Measurements from ENCODE around the gene RBFOX1. TPM values are rescaled to one million over a fixed set of nuclear protein-coding genes. Genes with fewer than 3 reads are reported as not detected.

RBFOX1 gene
- total RNA-seq, 1 experiment from 2014 or later = not detected

DNA sequence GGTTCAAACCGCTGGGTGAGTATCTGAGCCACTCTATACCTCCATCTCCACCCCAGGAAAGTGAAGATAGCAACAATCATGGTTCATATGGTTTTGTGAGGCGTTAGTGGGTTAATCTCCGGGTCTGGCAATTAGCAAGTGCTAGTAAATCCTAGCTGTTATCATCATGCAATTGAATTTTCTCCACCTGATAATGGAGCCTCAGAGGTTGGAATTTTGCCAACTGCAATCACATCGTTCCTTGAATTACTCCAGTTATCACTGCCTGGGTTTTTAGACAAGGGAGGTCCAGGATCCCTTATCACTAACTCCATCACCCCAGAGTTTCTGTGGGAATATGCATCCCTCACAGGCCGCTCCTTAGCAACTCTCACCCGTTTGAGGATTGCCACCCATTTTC is 311.5 kb downstream of the RBFOX1 start:
- Histone ChIP-seq H3K4me3 (replicated peaks in 1 of 2; ENCODE audit: low read depth in 1 of 2, low read length in 2 of 2) (no peak overlapping the region), H3K27ac (ENCODE audit: low read depth, low read length) (no peak overlapping the region), H3K9me3 (ENCODE audit: control insufficient read depth in 1 of 2, insufficient read depth in 1 of 2, low read depth in 1 of 2, low read length in 2 of 2) (peaks cover 0 to 20% of the 10 kb centered on the region in 2 experiments; a peak in 2 of 4 replicates), H3K4me2 (ENCODE audit: low read length) (no peak overlapping the region), H3K79me2 (ENCODE audit: insufficient read depth, low read length) (no peaks in the 10 kb centered on the region), H3K27me3 (ENCODE audit: insufficient read depth, low read length) (no peaks in the 10 kb centered on the region), H3K4me1 (ENCODE audit: control insufficient read depth in 1 of 2, insufficient read depth in 2 of 2, low read length in 2 of 2) (no peaks in the 10 kb centered on the region), H3K9ac (ENCODE audit: low read length) (no peak overlapping the region), H3K9me2 (ENCODE audit: insufficient read depth) (no peaks in the 10 kb centered on the region), H2AFZ (ENCODE audit: low read depth, low read length, poor library complexity, severe bottlenecking) (no peak overlapping the region), H3K36me3 (ENCODE audit: control insufficient read depth in 1 of 2, insufficient read depth in 2 of 2, low read length in 2 of 2) (no peaks in the 10 kb centered on the region), H4K20me1 (ENCODE audit: insufficient read depth) (no peaks in the 10 kb centered on the region)
- TF ChIP-seq ZFX (IDR thresholded peaks at IDR 0.05) (no peak), CTCF (IDR thresholded peaks at IDR 0.05 in 2 of 3, conservative IDR thresholded peaks at IDR 0.05 in 1 of 3; ENCODE audit: borderline replicate concordance in 1 of 3, insufficient read depth in 1 of 3, low read depth in 2 of 3, low read length in 2 of 3) (no peak), ELF1 (IDR thresholded peaks at IDR 0.05; ENCODE audit: borderline replicate concordance, low read depth) (no peak), YY1 (IDR thresholded peaks at IDR 0.05; ENCODE audit: extremely low read depth, insufficient replicate concordance, low read depth, low read length) (no peak), EGR1 (IDR thresholded peaks at IDR 0.05; ENCODE audit: low read depth) (no peak), FOSL1 (IDR thresholded peaks at IDR 0.05; ENCODE audit: low read depth) (no peak), POLR2A (IDR thresholded peaks at IDR 0.05; ENCODE audit: borderline replicate concordance, extremely low read depth, insufficient read depth, insufficient read length) (no peak)
- ChIA-PET CTCF (no interaction called here), POLR2A (no interaction called here), RAD21 (ENCODE audit: low non-redundant PET in 1 of 2, low total read pairs in 2 of 2, uncharacterized antibody in 2 of 2, unreplicated experiment in 2 of 2) (no interaction called here)
- intact Hi-C loops (cut with micrococcal nuclease) = no loop called here
- BruUV-seq (replicated peaks) = no TSS peak
- DNase-seq (ENCODE audit: low read depth, low spot score) = no peak
- ATAC-seq = no peak

DNA sequence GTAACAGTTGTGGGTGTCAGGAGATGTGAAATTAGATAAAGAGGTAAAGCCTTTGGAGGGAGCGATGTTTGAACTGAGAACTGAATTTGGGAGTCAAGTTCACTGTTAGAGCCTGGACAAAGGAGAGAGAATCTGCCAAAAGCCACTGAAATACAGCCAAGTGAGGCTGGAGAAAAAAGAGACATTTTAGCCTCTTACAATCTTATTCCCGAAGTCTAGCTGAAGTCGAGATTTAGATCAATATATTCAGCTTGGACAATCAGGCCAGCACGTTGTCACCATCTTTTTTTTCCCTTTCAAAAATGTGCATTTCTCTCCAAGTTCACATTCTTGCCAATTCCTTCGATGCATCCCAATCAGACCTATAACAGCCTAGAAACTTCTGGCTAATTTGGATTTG is 312.2 kb downstream of the RBFOX1 start:
- ChIA-PET RAD21 (ENCODE audit: low non-redundant PET in 1 of 2, low total read pairs in 2 of 2, uncharacterized antibody in 2 of 2, unreplicated experiment in 2 of 2) (no interaction called here), POLR2A (no interaction called here), CTCF (no interaction called here)
- Histone ChIP-seq H3K27ac (ENCODE audit: low read depth, low read length) (no peak overlapping the region), H3K9me3 (ENCODE audit: control insufficient read depth in 1 of 2, insufficient read depth in 1 of 2, low read depth in 1 of 2, low read length in 2 of 2) (peaks cover 1 to 20% of the 10 kb centered on the region in 2 experiments; a peak in 2 of 4 replicates), H3K4me2 (ENCODE audit: low read length) (no peak overlapping the region), H3K9ac (ENCODE audit: low read length) (no peak overlapping the region), H3K9me2 (ENCODE audit: insufficient read depth) (no peaks in the 10 kb centered on the region), H3K4me3 (replicated peaks in 1 of 2; ENCODE audit: low read depth in 1 of 2, low read length in 2 of 2) (no peak overlapping the region), H4K20me1 (ENCODE audit: insufficient read depth) (no peaks in the 10 kb centered on the region), H2AFZ (ENCODE audit: low read depth, low read length, poor library complexity, severe bottlenecking) (no peak overlapping the region), H3K36me3 (ENCODE audit: control insufficient read depth in 1 of 2, insufficient read depth in 2 of 2, low read length in 2 of 2) (no peaks in the 10 kb centered on the region), H3K79me2 (ENCODE audit: insufficient read depth, low read length) (no peaks in the 10 kb centered on the region), H3K27me3 (ENCODE audit: insufficient read depth, low read length) (no peaks in the 10 kb centered on the region), H3K4me1 (ENCODE audit: control insufficient read depth in 1 of 2, insufficient read depth in 2 of 2, low read length in 2 of 2) (no peaks in the 10 kb centered on the region)
- intact Hi-C loops (cut with micrococcal nuclease) = no loop called here
- DNase-seq (ENCODE audit: low read depth, low spot score) (no peak), ATAC-seq (no peak)
- BruUV-seq (replicated peaks) = no TSS peak
- no peak for TF ChIP-seq POLR2AphosphoS5 (IDR thresholded peaks at IDR 0.05; ENCODE audit: low read depth, low read length)
- no peak for TF ChIP-seq YY1 (IDR thresholded peaks at IDR 0.05; ENCODE audit: extremely low read depth, insufficient replicate concordance, low read depth, low read length)
- TF ChIP-seq EZH2phosphoT487 (IDR thresholded peaks at IDR 0.05; ENCODE audit: borderline replicate concordance) = no peak
- TF ChIP-seq SRF (IDR thresholded peaks at IDR 0.05; ENCODE audit: low read depth) = no peak
- TF ChIP-seq CTCF (IDR thresholded peaks at IDR 0.05 in 2 of 3, conservative IDR thresholded peaks at IDR 0.05 in 1 of 3; ENCODE audit: borderline replicate concordance in 1 of 3, insufficient read depth in 1 of 3, low read depth in 2 of 3, low read length in 2 of 3) = no peak
- no peak for TF ChIP-seq RAD21 (IDR thresholded peaks at IDR 0.05; ENCODE audit: low read depth)
- TF ChIP-seq POLR2A (IDR thresholded peaks at IDR 0.05; ENCODE audit: borderline replicate concordance, extremely low read depth, insufficient read depth, insufficient read length) = no peak
- no peak for TF ChIP-seq CEBPB (IDR thresholded peaks at IDR 0.05; ENCODE audit: low read depth)
- TF ChIP-seq, protein P1, sequence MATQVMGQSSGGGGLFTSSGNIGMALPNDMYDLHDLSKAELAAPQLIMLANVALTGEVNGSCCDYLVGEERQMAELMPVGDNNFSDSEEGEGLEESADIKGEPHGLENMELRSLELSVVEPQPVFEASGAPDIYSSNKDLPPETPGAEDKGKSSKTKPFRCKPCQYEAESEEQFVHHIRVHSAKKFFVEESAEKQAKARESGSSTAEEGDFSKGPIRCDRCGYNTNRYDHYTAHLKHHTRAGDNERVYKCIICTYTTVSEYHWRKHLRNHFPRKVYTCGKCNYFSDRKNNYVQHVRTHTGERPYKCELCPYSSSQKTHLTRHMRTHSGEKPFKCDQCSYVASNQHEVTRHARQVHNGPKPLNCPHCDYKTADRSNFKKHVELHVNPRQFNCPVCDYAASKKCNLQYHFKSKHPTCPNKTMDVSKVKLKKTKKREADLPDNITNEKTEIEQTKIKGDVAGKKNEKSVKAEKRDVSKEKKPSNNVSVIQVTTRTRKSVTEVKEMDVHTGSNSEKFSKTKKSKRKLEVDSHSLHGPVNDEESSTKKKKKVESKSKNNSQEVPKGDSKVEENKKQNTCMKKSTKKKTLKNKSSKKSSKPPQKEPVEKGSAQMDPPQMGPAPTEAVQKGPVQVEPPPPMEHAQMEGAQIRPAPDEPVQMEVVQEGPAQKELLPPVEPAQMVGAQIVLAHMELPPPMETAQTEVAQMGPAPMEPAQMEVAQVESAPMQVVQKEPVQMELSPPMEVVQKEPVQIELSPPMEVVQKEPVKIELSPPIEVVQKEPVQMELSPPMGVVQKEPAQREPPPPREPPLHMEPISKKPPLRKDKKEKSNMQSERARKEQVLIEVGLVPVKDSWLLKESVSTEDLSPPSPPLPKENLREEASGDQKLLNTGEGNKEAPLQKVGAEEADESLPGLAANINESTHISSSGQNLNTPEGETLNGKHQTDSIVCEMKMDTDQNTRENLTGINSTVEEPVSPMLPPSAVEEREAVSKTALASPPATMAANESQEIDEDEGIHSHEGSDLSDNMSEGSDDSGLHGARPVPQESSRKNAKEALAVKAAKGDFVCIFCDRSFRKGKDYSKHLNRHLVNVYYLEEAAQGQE (IDR thresholded peaks at IDR 0.05; ENCODE audit: low read depth) = no peak
